GM20431 (cell line): Measurements from ENCODE around the gene WRAP73.

ENCODE experiments used
- in situ Hi-C: fragments of 300-500 bp; cut with MseI, MboI; formaldehyde crosslinking; loops from one replicate; pipeline ENCODE4 v1.15.0; 2020; ENCODE audit warnings: low sequenced_read_pairs; ENCODE audit not compliant: unreplicated experiment

WRAP73 gene

GRCh38 chr1:3649342-3650247, at the start of gene WRAP73:
TSS of gene WRAP73 (minus strand) at chr1:3650103. CDS start at chr1:3649999, 104 bp downstream.
- in situ Hi-C loops = no loop called here

GRCh38 chr1:3699596-3699995, 49.7 kb upstream of the WRAP73 start:
- in situ Hi-C loops = no loop called here

- in situ Hi-C loops = no loop called here
These were observed 48.9 kb upstream of the WRAP73 start for GRCh38 chr1:3698660-3699408.

GRCh38 chr1:3697810-3698209, 47.9 kb upstream of the WRAP73 start:
- in situ Hi-C loops = no loop called here

GRCh38 chr1:3697104-3697503, 47.2 kb upstream of the WRAP73 start:
- in situ Hi-C loops = no loop called here

GRCh38 chr1:3696689-3697088, 46.8 kb upstream of the WRAP73 start:
- in situ Hi-C loops = no loop called here

- in situ Hi-C loops = no loop called here
These were observed 45.7 kb upstream of the WRAP73 start for GRCh38 chr1:3695326-3696217.

GRCh38 chr1:3693321-3693720, 43.4 kb upstream of the WRAP73 start:
- in situ Hi-C loops = no loop called here

- in situ Hi-C loops = no loop called here
These were observed 42.7 kb upstream of the WRAP73 start for GRCh38 chr1:3692598-3692997.

- in situ Hi-C loops = no loop called here
These were observed 41.7 kb upstream of the WRAP73 start for GRCh38 chr1:3691421-3692204.

GRCh38 chr1:3690282-3691065, 40.6 kb upstream of the WRAP73 start:
- in situ Hi-C loops = no loop called here

- in situ Hi-C loops = no loop called here
These were observed 39.3 kb upstream of the WRAP73 start for GRCh38 chr1:3689138-3689750.

GRCh38 chr1:3688356-3689137, 38.6 kb upstream of the WRAP73 start:
- in situ Hi-C loops = no loop called here

GRCh38 chr1:3687504-3687903, 37.6 kb upstream of the WRAP73 start:
- in situ Hi-C loops = no loop called here

GRCh38 chr1:3685906-3686305, 36.0 kb upstream of the WRAP73 start:
- in situ Hi-C loops = no loop called here

- in situ Hi-C loops = no loop called here
These were observed 35.3 kb upstream of the WRAP73 start for GRCh38 chr1:3685222-3685621.

- in situ Hi-C loops = no loop called here
These were observed 34.1 kb upstream of the WRAP73 start for GRCh38 chr1:3683992-3684391.

GRCh38 chr1:3683197-3683596, 33.3 kb upstream of the WRAP73 start:
- in situ Hi-C loops = no loop called here
